IPS-20b (cell line): ENCODE data around the gene LSM3.

ENCODE experiments used
- H3K27ac ChIP-seq: one replicate; pipeline ENCODE4 v1.5.1; 2013; ENCODE audit warnings: low read length
- H3K27me3 ChIP-seq: 2 replicates; pipeline ENCODE4 v1.6.1; 2013; ENCODE audit warnings: mild to moderate bottlenecking, low read length, inconsistent platforms; ENCODE audit not compliant: insufficient read depth
- H3K36me3 ChIP-seq: 2 replicates; pipeline ENCODE4 v1.6.1; 2013; ENCODE audit warnings: low read depth, mild to moderate bottlenecking, inconsistent platforms, low read length, moderate library complexity; ENCODE audit not compliant: insufficient read depth
- H3K4me1 ChIP-seq: 2 replicates; pipeline ENCODE4 v1.6.1; 2013; ENCODE audit warnings: mild to moderate bottlenecking, control low read depth, inconsistent platforms, low read length, moderate library complexity; ENCODE audit not compliant: insufficient read depth
- H3K4me3 ChIP-seq: 2 replicates; pipeline ENCODE4 v1.5.1; 2013; ENCODE audit warnings: mild to moderate bottlenecking, low read length, inconsistent platforms
- H3K9ac ChIP-seq: 2 replicates; pipeline ENCODE4 v1.6.1; 2013; ENCODE audit warnings: low read depth, mild to moderate bottlenecking, inconsistent platforms, low read length, moderate library complexity
- H3K9me3 ChIP-seq: 2 replicates; pipeline ENCODE4 v1.6.1; 2013; ENCODE audit warnings: mild to moderate bottlenecking, low read depth, low read length, inconsistent platforms; ENCODE audit not compliant: insufficient read depth

LSM3 gene

DNA sequence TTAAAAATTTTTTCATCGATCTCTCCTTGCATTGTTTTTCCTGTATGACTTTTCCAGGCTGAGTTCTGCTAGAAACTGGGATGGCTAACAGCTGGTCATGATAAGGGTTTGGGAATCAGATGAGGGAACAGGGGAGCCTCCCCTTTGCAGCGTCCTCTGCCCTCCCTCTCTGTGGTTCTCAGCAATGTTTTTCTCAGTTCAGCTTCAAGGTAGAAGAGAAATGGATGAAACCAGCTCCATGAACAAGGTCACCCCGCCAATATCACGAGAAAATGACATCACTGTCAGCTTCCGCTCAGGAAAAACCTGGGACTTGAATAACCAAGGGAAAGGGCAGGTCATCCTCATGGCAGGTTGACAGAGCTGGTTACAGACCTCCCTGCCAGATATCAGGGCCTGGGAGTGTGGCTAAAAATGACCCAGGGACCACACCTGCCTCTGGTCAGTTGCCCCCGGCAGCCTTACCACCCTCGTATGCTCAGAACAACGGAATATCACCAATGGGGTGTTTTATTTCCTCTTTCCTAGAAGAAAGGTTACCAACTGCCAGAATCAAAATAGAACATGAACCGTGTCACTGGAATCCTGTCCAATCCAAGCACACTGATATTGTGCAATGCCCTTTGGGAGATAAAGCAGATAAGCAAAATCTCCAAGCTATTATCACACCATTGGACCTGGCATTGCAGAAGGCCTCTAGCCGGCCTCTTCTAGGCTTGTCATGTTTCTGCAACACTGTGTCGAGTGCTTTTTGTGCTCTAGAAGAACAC, 26.1 kb downstream of the LSM3 start:
- H3K4me3 ChIP-seq, result no peak overlapping the region
- H3K27ac ChIP-seq, result no peak overlapping the region
- no peaks in the 10 kb centered on the region for H3K27me3 ChIP-seq
- H3K4me1 ChIP-seq, result no peaks in the 10 kb centered on the region
- H3K9me3 ChIP-seq, result no peaks in the 10 kb centered on the region
- no peak overlapping the region for H3K9ac ChIP-seq
- H3K36me3 ChIP-seq, result peaks cover 3% of the 10 kb centered on the region; the same call in 1 of the 2 replicates

GRCh38 chr3:14206548-14207177, 28.0 kb downstream of the LSM3 start:
- Histone ChIP-seq H3K27me3 (no peaks in the 10 kb centered on the region), H3K27ac (no peak overlapping the region), H3K4me1 (no peaks in the 10 kb centered on the region), H3K9me3 (no peaks in the 10 kb centered on the region), H3K36me3 (no peaks in the 10 kb centered on the region), H3K9ac (no peak overlapping the region), H3K4me3 (no peak overlapping the region)

DNA sequence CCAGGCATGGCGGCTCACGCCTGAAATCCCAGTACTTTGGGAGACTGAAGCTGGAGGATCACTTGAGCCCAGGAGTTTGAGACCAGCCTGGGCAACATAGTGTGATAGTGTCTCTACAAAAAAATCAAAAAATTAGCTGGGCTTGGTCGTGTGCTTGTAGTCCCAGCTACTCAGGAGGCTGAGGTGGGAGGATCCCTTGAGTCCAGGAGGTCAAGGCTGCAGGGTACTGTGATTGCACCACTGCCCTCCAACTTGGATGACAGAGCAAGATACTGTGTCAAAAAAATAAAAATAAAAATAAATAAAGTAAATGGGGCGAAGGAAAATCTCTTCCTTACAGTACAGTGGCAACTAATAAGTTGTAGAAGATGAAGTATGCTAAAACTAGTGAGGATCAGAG, 29.6 kb downstream of the LSM3 start:
- H3K4me1 ChIP-seq, result no peaks in the 10 kb centered on the region
- H3K36me3 ChIP-seq, result no peaks in the 10 kb centered on the region
- no peak overlapping the region for H3K9ac ChIP-seq
- H3K27ac ChIP-seq, result no peak overlapping the region
- H3K27me3 ChIP-seq, result no peaks in the 10 kb centered on the region
- no peak overlapping the region for H3K4me3 ChIP-seq
- no peaks in the 10 kb centered on the region for H3K9me3 ChIP-seq

DNA sequence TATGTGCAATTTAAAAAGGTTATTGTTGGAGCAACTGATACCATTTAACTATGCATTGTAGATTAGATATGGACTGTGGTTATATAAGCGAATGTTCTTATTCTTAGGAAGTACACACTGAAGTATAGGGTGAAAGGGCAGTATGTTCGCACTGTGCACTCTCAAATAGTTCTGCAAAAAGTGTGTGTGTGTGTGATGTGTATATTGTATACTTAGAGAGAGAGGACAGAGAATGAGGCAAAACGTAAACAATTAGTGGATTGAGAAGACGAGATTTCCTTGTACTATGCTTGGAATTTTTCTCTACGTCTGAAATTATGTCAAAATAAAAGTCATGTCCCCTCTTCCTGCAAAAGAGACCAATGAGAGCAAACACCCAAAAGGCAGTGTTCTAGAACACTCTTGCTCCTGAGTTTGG, 30.4 kb downstream of the LSM3 start:
- Histone ChIP-seq H3K4me1 (no peaks in the 10 kb centered on the region), H3K36me3 (no peaks in the 10 kb centered on the region), H3K4me3 (no peak overlapping the region), H3K27me3 (no peaks in the 10 kb centered on the region), H3K9me3 (no peaks in the 10 kb centered on the region), H3K27ac (no peak overlapping the region), H3K9ac (no peak overlapping the region)

GRCh38 chr3:14209581-14210289, 31.1 kb downstream of the LSM3 start:
- H3K36me3 ChIP-seq, result no peaks in the 10 kb centered on the region
- H3K9ac ChIP-seq, result no peak overlapping the region

GRCh38 chr3:14210290-14210688, 31.7 kb downstream of the LSM3 start:
- no peak overlapping the region for H3K4me3 ChIP-seq
- H3K9me3 ChIP-seq, result no peaks in the 10 kb centered on the region
- no peaks in the 10 kb centered on the region for H3K4me1 ChIP-seq
- no peak overlapping the region for H3K9ac ChIP-seq
- H3K27me3 ChIP-seq, result no peaks in the 10 kb centered on the region
- no peak overlapping the region for H3K27ac ChIP-seq
- no peaks in the 10 kb centered on the region for H3K36me3 ChIP-seq

More at GRCh38 chr3:14209581-14210289, 31.1 kb downstream of the LSM3 start:
- Histone ChIP-seq H3K4me3 (no peak overlapping the region), H3K4me1 (no peaks in the 10 kb centered on the region), H3K9me3 (no peaks in the 10 kb centered on the region), H3K27ac (no peak overlapping the region), H3K27me3 (no peaks in the 10 kb centered on the region)

- no peak overlapping the region for H3K4me3 ChIP-seq
- H3K9ac ChIP-seq, result no peak overlapping the region
- no peaks in the 10 kb centered on the region for H3K36me3 ChIP-seq
- H3K27ac ChIP-seq, result no peak overlapping the region
- H3K4me1 ChIP-seq, result no peaks in the 10 kb centered on the region
- no peaks in the 10 kb centered on the region for H3K27me3 ChIP-seq
- no peaks in the 10 kb centered on the region for H3K9me3 ChIP-seq
These were observed 32.4 kb downstream of the LSM3 start for GRCh38 chr3:14210843-14211594.

DNA sequence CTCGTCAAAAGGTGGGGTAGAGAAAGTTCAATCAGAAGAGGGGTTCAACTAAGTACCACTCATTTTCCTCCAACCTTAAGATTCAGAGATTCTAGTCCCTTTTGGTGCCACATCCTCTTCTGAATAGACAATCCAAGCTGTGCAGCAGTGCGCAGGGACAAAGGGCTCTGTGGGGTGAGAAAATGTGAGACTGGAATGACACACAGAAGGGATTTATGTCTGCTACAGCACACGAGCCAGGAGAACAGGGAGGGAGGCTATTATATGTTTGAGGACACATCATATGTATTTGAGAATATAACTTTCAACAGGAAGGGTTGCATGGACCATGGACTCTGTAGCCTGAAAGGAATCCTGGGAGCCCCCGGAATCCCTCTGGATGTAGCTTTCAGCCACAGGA, 33.0 kb downstream of the LSM3 start:
- H3K27me3 ChIP-seq, result no peaks in the 10 kb centered on the region
- no peak overlapping the region for H3K4me3 ChIP-seq
- H3K9me3 ChIP-seq, result no peaks in the 10 kb centered on the region
- no peaks in the 10 kb centered on the region for H3K4me1 ChIP-seq
- H3K36me3 ChIP-seq, result no peaks in the 10 kb centered on the region
- H3K27ac ChIP-seq, result no peak overlapping the region
- no peak overlapping the region for H3K9ac ChIP-seq

DNA sequence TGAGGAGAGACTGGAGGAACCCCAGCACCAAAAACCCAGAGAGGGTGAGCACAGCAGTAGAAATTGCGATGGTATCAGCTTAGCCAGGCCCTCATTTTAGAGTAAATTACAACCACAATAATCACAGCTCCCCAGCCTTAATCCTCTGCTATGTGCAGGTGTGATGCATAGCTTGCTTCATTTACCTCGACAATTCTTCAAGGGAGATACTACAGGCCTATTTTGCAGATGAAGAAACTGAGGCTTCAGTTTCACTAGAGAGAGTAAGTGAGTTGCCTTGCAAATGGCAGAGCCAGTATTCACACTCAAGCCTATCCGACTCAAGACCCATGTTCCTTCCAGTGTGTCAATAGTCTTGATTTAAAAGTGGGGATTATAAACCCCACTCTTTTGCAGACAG, 33.4 kb downstream of the LSM3 start:
- H3K36me3 ChIP-seq, result no peaks in the 10 kb centered on the region
- H3K9ac ChIP-seq, result no peak overlapping the region
- H3K9me3 ChIP-seq, result no peaks in the 10 kb centered on the region
- no peak overlapping the region for H3K4me3 ChIP-seq
- H3K4me1 ChIP-seq, result no peaks in the 10 kb centered on the region
- no peak overlapping the region for H3K27ac ChIP-seq
- H3K27me3 ChIP-seq, result no peaks in the 10 kb centered on the region

DNA sequence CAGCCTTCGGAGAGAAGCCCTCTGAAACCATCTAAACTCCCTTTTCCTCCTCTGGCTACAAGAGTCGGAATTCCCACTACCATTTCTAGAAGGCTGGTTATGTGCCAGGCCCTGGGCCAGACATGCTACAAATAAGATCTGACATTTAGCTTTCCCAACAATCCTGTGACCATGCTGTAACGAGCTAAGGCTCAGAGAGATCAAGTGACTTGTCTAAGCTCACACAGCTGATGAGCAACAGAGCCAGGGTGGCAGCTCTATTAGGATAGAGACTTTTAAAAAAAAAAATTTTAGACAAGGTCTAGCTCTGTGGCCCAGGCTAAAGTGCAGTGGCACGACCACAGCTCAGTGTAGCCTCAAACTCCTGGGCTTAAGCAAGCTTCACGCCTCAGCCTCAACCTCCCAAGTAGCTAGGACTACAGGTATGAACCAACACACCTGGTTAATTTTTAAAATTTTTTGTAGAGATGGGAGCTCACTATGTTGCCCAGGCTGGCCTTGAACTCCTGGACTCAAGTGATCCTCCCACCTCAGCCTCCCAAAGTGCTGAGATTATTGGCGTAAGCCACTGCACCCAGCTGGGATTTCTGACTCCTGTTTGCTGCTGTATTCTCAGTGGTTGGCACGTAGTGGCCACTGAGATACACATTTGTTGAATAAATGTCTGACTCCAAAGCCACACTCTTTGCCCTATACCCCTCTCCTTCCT, 34.6 kb downstream of the LSM3 start:
- H3K4me1 ChIP-seq, result no peaks in the 10 kb centered on the region
- no peak overlapping the region for H3K4me3 ChIP-seq
- no peaks in the 10 kb centered on the region for H3K27me3 ChIP-seq
- no peak overlapping the region for H3K9ac ChIP-seq
- H3K36me3 ChIP-seq, result no peaks in the 10 kb centered on the region
- no peak overlapping the region for H3K27ac ChIP-seq
- H3K9me3 ChIP-seq, result no peaks in the 10 kb centered on the region; the same call in 1 of the 2 replicates

DNA sequence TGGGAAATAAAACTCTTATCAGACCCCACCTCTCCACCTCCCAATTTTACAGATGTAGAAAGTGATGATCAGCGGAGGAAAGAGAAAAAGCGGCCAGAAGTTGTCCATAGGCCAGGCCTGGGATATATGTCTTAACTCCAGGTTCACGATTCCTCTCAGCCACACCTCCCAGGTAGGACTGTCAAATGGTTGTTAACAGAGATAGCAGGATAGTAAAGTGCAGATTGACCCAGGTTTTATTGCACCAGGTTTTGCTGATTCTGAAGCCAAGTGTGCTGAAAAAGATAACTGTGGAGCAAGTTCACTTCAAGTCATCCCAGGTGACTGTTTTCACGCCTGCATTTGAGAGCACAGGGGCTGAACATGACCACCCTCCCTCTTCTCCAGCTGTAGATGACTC, 36.1 kb downstream of the LSM3 start:
- H3K4me3 ChIP-seq, result no peak overlapping the region
- no peaks in the 10 kb centered on the region for H3K36me3 ChIP-seq
- no peaks in the 10 kb centered on the region for H3K27me3 ChIP-seq
- no peak overlapping the region for H3K9ac ChIP-seq
- no peaks in the 10 kb centered on the region for H3K4me1 ChIP-seq
- no peaks in the 10 kb centered on the region; the same call in 1 of the 2 replicates for H3K9me3 ChIP-seq
- no peak overlapping the region for H3K27ac ChIP-seq
